MM.1S (cell line): ENCODE results near the gene ATP2A3.

Experiments used
- EZH2 ChIP-seq: fragments of 300-600 bp; sonication (generic); optimal IDR thresholded peaks from 2 replicates; pipeline ENCODE3; 2017; ENCODE audit warnings: low read depth, mild to moderate bottlenecking, antibody characterized with exemption, low read length, mixed read lengths
- EZH2phosphoT487 ChIP-seq: fragments of 300-600 bp; sonication (generic); IDR thresholded peaks from 2 replicates; pipeline ENCODE4 v1.6.1; 2018; ENCODE audit warnings: antibody characterized with exemption, low read length

DNA sequence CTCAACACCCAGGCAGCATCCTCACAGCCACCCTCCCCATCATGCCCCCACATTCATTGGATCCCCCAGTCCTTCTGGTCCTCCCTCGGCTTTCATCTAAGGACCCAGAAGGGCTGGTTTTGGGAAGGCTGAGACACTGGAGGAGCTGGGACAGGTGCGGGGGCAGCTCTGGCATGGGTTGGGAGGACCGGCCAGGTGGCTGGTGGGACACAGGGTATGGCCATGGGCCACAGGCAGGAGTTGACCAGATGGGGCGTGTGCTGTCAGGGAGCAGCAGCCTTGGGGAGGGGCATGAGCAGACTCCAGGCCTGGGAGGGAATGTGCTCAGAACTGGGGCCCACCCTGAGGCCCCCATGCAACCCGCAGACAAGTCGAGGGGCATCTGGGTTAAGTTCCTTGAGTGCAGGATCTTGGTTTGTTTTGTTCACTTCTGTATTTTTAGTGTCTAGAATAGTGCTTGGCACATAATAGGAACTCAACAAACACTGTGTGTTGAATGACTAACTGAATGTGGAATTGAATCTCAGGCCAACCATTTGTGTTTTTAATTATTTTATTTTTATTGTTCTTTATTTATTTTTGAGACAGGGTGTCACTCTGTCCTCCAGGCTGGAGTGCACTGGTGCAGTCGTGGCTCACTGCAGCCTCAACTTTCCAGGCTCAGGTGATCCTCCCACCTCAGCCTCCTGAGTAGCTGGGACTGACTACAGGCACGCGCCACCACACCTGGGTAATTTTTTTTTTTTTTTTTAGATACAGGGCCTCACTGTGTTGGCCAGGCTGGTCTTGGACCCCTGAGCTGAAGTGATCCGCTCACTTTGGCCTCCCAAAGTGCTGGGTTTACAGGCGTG is 53.6 kb downstream of the ATP2A3 start:
- no peak for TF ChIP-seq EZH2
- TF ChIP-seq EZH2phosphoT487: no peak
